ENCODE data around the gene GEMIN4. TPM values are rescaled to one million over a fixed set of nuclear protein-coding genes. Genes with fewer than 3 reads are reported as not detected.

GEMIN4 gene
- total and polyA plus RNA-seq, 10 of the 15 experiments (the other 5 are each of a cell fraction or from before 2014, with no cell fraction given): 2.4 to 55.6 (median 34.5) TPM

- ChIA-PET POLR2A (interaction anchor here (0.7 kb wide), 1 partner anchor 545 kb away, joined by 3 read pairs; no protein-coding TSS in a partner anchor), RAD21 (ENCODE audit: unreplicated experiment) (no interaction called here), CTCF (interaction anchor here (1.6 kb wide), 1 partner anchor 193 kb away, joined by 6 read pairs; no protein-coding TSS in a partner anchor), SMC1A (ENCODE audit: uncharacterized antibody, unreplicated experiment) (no interaction called here)
- DNase-seq (ENCODE audit: low read depth, low spot score): no peak
- Histone ChIP-seq H3K9ac (ENCODE audit: control insufficient read depth, insufficient read depth, low read length) (no peak overlapping the region), H2AFZ (ENCODE audit: control insufficient read depth, low read depth, low read length) (no peak overlapping the region), H3K4me3 (no peak overlapping the region), H3K4me2 (ENCODE audit: control insufficient read depth, insufficient read depth) (no peak overlapping the region), H3K27me3 (replicated peaks in 1 of 2; ENCODE audit: control insufficient read depth in 2 of 2, insufficient read depth in 2 of 2, low read length in 1 of 2) (no peaks in the 10 kb centered on the region), H3K9me3 (replicated peaks; ENCODE audit: control insufficient read depth, insufficient read depth, low read length) (no peaks in the 10 kb centered on the region), H3K36me3 (ENCODE audit: control insufficient read depth in 2 of 2, insufficient read depth in 2 of 2, low read length in 1 of 2) (peaks cover 11% of the 10 kb centered on the region in 2 experiments; a peak in 3 of 4 replicates), H3K4me1 (ENCODE audit: control insufficient read depth, insufficient read depth, low read length) (peaks cover 10% of the 10 kb centered on the region), H4K20me1 (ENCODE audit: control insufficient read depth, insufficient read depth) (no peaks in the 10 kb centered on the region), H3K27ac (ENCODE audit: control insufficient read depth, insufficient read depth) (no peak overlapping the region), H3K79me2 (ENCODE audit: control insufficient read depth, insufficient read depth, low read length) (peaks cover 18% of the 10 kb centered on the region)
- in situ Hi-C loops (cut with MboI): no loop called here
- 88% methylated on average over 12 of the region's 12 CpGs for WGBS (ENCODE audit: insufficient coverage, insufficient replicate concordance, low lambda C conversion rate, missing lambda C conversion rate)
- ATAC-seq: no peak
- intact Hi-C loops (cut with micrococcal nuclease; ENCODE audit: unreplicated experiment): no loop called here
- no peak for FAIRE-seq
- no peak for TF ChIP-seq BACH1 (IDR thresholded peaks at IDR 0.05; ENCODE audit: borderline replicate concordance)
- TF ChIP-seq SRF (IDR thresholded peaks at IDR 0.05; ENCODE audit: low read depth in 2 of 2, low read length in 2 of 2): no peak
- TF ChIP-seq, protein P1, sequence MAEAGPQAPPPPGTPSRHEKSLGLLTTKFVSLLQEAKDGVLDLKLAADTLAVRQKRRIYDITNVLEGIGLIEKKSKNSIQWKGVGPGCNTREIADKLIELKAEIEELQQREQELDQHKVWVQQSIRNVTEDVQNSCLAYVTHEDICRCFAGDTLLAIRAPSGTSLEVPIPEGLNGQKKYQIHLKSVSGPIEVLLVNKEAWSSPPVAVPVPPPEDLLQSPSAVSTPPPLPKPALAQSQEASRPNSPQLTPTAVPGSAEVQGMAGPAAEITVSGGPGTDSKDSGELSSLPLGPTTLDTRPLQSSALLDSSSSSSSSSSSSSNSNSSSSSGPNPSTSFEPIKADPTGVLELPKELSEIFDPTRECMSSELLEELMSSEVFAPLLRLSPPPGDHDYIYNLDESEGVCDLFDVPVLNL (IDR thresholded peaks at IDR 0.05; ENCODE audit: low read depth, low read length): no peak
- TF ChIP-seq POLR2A (IDR thresholded peaks at IDR 0.05; ENCODE audit: low read depth, low read length): no peak
- no peak for TF ChIP-seq FOS (IDR thresholded peaks at IDR 0.05; ENCODE audit: borderline replicate concordance, extremely low read depth, insufficient read length)
- TF ChIP-seq, protein P2, sequence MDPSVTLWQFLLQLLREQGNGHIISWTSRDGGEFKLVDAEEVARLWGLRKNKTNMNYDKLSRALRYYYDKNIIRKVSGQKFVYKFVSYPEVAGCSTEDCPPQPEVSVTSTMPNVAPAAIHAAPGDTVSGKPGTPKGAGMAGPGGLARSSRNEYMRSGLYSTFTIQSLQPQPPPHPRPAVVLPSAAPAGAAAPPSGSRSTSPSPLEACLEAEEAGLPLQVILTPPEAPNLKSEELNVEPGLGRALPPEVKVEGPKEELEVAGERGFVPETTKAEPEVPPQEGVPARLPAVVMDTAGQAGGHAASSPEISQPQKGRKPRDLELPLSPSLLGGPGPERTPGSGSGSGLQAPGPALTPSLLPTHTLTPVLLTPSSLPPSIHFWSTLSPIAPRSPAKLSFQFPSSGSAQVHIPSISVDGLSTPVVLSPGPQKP (IDR thresholded peaks at IDR 0.05; ENCODE audit: low read depth, low read length): no peak
- TF ChIP-seq NFYA (IDR thresholded peaks at IDR 0.05; ENCODE audit: borderline replicate concordance, low read depth, low read length): no peak
- TF ChIP-seq TCF12 (IDR thresholded peaks at IDR 0.05; ENCODE audit: low read depth, low read length): no peak
- no peak for TF ChIP-seq PAX8 (IDR thresholded peaks at IDR 0.05)
- no peak for TF ChIP-seq MYB (IDR thresholded peaks at IDR 0.05; ENCODE audit: borderline replicate concordance, low read depth, low read length)
- TF ChIP-seq YY1 (IDR thresholded peaks at IDR 0.05; ENCODE audit: low read depth, low read length): no peak
- no peak for TF ChIP-seq BMI1 (IDR thresholded peaks at IDR 0.05; ENCODE audit: borderline replicate concordance)
- TF ChIP-seq IKZF1 (conservative IDR thresholded peaks at IDR 0.05): no peak
- TF ChIP-seq GATAD2B (conservative IDR thresholded peaks at IDR 0.05; ENCODE audit: low read depth): no peak
- TF ChIP-seq RELA (IDR thresholded peaks at IDR 0.05; ENCODE audit: borderline replicate concordance, partially characterized antibody): no peak
- TF ChIP-seq, protein P3, sequence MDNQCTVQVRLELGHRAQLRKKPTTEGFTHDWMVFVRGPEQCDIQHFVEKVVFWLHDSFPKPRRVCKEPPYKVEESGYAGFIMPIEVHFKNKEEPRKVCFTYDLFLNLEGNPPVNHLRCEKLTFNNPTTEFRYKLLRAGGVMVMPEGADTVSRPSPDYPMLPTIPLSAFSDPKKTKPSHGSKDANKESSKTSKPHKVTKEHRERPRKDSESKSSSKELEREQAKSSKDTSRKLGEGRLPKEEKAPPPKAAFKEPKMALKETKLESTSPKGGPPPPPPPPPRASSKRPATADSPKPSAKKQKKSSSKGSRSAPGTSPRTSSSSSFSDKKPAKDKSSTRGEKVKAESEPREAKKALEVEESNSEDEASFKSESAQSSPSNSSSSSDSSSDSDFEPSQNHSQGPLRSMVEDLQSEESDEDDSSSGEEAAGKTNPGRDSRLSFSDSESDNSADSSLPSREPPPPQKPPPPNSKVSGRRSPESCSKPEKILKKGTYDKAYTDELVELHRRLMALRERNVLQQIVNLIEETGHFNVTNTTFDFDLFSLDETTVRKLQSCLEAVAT (IDR thresholded peaks at IDR 0.05): no peak
- TF ChIP-seq RB1 (IDR thresholded peaks at IDR 0.05; ENCODE audit: borderline replicate concordance): no peak
- no peak for TF ChIP-seq POLR2AphosphoS5 (IDR thresholded peaks at IDR 0.05; ENCODE audit: low read length)
- no peak for TF ChIP-seq NFYB (IDR thresholded peaks at IDR 0.05; ENCODE audit: insufficient read depth, low read depth, low read length)
- TF ChIP-seq ATF7 (IDR thresholded peaks at IDR 0.05; ENCODE audit: low read depth): no peak
- no TSS peak for BruUV-seq (replicated peaks)
These were observed 35.7 kb upstream of the GEMIN4 start for GRCh38 chr17:787641-788221.
